ENCODE measurements around the gene GZMM.

GZMM gene

DNA sequence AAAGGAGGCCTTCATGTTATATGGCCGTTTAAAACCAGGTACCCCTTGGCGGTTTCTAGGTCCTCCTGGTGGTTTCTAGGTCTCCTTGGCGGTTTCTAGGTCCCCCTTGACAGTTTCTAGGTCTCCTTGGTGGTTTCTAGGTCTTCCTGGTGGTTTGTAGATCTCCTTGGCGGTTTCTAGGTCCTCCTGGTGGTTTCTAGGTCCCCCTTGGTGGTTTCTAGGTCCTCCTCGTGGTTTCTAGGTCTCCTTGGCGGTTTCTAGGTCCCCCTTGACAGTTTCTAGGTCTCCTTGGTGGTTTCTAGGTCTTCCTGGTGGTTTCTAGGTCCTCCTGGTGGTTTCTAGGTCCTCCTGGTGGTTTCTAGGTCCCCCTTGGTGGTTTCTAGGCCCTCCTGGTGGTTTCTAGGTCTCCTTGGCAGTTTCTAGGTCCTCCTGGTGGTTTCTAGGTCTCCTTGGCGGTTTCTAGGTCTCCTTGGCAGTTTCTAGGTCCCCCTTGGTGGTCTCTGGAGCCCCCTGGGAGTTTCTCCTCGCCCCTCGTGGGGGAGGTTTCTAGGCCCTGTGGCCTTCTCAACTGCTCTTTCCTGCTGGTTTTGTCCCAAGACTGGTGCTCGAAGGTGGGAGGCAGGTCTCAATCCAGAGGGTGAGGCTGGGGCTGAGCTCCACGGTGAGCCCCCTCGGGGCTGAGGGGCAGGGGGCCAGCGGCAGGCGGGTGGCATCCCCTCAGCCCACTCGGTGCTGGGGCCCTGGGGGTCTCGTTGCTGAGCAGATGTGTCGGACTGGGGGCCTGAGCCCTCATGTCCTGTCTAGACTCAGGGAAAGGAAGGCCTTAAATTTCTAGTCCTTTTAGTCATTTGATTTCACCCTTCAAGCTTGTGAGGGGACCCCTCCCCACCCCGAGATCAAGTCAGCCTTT is 53.8 kb downstream of the GZMM start:
- DNase-seq (ENCODE audit: low read depth), result no peak
